IPS-18c (cell line): ENCODE measurements around the gene CDC123.
A peak's percentile ranks its signal among the peaks of the same experiment; 100 is the strongest.
"Not testable (repeated sequence)": the region's sequence is repeated elsewhere in the genome, so short reads cannot be mapped to it uniquely, and the experiment has no call there.

Experiments
- H3K4me3 ChIP-seq: 2 replicates; pipeline ENCODE4 v1.7.0; 2013; ENCODE audit warnings: low read depth, mild to moderate bottlenecking, low read length, moderate library complexity; ENCODE audit not compliant: insufficient read depth
- H3K9me3 ChIP-seq: one replicate; pipeline ENCODE4 v1.6.1; 2013; ENCODE audit warnings: mild to moderate bottlenecking, low read length, moderate library complexity; ENCODE audit not compliant: control insufficient read depth, insufficient read depth

Gene CDC123, protein sequence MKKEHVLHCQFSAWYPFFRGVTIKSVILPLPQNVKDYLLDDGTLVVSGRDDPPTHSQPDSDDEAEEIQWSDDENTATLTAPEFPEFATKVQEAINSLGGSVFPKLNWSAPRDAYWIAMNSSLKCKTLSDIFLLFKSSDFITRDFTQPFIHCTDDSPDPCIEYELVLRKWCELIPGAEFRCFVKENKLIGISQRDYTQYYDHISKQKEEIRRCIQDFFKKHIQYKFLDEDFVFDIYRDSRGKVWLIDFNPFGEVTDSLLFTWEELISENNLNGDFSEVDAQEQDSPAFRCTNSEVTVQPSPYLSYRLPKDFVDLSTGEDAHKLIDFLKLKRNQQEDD

DNA sequence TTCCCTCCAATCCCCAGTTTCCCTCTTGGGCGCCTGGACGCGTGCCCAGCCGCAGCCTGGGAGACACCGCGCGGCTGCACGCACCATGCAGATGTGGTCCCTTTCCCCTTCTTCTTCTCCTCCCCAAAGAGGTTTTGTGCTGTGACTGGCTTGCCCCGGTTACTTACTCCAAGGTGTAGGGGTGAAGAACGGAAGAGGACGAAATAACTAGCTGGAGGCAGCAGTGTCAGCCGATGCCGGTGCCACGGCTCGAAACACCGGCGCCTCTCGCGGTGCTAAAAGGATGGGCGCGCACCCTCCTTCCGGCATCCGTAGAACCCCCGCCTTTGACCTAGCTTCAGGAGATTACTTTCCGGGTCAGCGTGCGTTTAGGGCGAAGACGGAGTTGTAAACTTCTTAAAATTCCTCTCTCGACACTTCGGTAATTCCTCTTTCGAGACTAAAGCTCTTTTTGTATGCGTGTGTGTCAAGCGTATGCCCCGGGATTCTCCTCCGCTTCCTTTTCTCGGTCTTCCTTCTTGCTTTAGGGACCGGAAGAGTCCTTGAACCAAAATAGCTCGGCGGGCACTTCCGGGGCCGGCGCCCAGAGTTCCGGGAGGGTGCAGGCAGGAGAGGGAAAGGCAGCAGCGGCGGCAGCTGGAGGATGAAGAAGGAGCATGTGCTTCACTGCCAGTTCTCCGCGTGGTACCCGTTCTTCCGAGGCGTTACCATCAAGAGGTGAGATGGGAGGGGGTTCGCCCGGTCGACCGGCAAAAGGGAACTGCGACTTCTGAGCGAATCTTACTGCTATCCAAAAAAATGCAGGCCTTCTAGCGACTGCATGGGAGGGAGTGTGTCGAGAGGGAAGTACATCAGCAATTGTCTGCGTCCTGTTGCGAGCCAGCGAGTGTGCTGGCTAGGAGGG is at the start of gene CDC123, which contains the start of gene NUDT5:
TSS of gene CDC123 (plus strand) at position 586 of the 904 bp plus-strand sequence. CDS start at position 644, 58 bp downstream.
TSS of gene NUDT5 (minus strand) at position 289 of the 904 bp plus-strand sequence. CDS start 9,600 bp downstream, outside the sequence.
- no peaks in the 10 kb centered on the region for H3K9me3 ChIP-seq

DNA sequence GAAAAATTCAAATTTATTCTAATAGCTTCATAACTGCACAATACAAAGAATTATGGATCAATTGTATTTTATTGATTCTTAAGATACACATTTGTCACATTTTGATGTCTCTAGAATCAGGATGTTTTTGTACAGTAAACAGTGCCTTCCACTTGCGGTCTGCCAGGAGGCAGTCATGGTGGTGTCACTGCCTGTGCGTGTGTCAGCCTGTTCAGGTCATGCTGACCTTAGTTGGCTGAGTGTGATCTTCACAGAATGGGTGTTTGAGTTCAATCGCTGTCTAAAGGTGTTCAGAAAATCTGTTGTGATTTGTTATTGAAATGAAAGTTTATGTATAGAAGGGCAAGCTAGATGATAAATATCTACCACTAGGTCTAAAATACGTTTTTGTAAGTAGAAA is 45.8 kb upstream of the CDC123 start:
- H3K9me3 ChIP-seq, result peaks cover 2% of the 10 kb centered on the region
- H3K4me3 ChIP-seq, result no peak overlapping the region

More for the DNA sequence above, at the start of gene CDC123, which contains the start of gene NUDT5:
- peak within 1 kb of the TSS; percentile 99 for H3K4me3 ChIP-seq

DNA sequence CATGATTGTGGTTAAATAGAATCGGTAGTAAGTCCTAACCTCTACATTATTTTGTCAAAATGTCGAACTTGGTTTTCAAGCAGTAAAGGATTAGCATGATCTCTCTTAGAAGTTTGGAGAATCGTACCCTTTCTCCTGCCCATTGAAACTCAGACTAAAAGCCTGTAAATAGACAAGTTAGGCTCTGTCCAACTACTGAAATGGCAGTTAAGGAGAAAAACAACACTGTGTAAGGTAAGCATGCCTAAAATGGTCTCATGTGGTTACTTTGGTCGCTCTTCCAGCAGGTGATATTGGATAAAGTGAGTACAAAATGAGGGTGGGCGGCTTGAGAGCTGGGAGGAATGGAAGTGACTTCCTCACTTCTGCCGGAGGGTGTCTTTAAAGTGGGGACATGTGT is 41.5 kb upstream of the CDC123 start:
- H3K4me3 ChIP-seq, result no peak overlapping the region
- H3K9me3 ChIP-seq, result peaks cover 2% of the 10 kb centered on the region

DNA sequence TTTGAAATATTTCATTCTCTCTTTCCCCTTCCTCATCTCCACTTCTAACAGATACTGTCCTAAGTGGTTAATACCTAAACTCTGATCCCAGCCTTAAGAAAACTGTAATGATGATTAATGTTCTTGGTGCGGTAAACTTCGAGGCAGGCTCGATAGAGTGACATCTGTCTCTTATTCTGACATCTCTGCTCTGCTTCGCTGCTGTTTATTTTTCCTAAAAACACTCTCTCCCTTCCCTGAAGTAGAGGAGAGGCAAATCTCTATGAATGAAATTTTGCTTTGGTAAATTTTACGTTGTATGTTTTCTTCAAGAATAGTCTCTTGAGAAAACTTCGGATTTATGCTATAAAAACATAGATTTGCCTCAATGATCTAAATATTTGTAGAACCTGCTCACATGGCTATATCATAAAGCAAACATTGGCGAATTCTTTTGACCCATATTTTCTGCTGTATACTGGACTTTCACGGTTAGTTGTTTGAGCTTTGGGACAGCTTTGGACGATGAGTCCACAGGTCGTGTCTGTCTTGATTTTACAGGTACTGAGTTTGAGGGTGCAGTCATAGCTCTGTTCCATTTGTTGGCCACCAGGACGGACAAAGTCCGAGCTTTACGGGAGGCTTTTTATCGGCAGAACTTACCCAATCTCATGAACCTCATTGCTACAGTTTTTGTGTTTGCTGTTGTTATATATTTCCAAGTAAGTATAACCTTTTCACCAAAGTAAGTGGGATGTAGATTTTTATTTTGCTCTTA is 39.4 kb upstream of the CDC123 start:
- H3K9me3 ChIP-seq, result peaks cover 2% of the 10 kb centered on the region
- no peak overlapping the region for H3K4me3 ChIP-seq

DNA sequence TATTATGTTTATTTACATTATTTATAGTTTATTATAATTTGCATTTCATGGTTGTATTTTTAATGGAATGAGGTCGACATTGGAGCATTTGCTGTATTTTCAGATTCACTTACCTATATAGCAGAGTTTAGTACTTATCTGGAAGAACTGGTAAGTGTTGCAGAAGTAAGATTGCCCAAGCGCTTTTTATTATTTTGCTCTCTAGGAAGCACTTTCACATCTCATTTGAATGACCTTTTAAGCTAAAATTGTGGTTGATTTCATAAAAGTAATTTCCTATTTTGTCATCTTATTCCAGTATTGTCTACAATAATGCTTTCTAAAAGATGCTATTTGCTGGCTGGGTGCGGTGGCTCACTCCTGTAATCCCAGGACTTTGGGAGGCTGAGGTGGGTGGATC is 37.9 kb upstream of the CDC123 start:
- Histone ChIP-seq H3K4me3 (no peak overlapping the region), H3K9me3 (peaks cover 2% of the 10 kb centered on the region)

DNA sequence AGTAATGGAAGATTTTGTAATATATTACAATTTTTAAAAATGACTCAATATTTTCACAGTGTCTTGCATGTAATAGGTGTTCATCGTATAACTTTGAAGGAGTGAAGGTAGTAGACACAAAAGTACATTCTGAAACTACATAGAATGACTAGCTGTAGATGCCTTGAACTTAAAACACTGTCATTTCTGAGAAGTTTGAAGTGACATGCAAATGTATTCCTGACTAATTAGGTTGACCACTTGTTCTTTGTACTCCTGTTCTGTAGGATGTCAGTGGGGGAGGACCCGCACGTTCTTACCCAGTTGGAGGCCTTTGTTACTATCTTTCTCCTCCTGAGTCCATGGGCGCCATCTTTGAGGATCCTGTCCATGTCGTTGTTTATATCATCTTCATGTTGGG is 35.3 kb upstream of the CDC123 start:
- Histone ChIP-seq H3K4me3 (no peak overlapping the region), H3K9me3 (no peaks in the 10 kb centered on the region)

DNA sequence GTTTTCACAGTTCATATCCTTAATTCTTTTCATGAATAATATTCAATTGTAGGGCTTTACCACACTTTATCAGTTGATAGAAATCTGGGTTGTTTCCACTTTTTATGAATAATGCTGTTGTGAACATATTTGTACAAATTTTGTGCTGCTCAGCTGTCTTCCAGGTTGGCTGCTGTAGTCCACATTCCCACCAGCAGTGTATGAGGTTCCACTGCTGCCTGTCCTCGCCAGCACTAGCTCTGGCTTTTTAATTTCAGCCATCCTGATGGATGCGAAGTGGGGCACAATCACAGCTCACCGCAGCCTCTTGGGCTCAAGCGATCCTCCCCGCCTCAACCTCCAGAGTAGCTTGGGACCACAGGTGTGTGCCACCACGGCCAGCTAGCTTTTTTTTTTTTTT is 33.1 kb upstream of the CDC123 start:
- Histone ChIP-seq H3K4me3 (no peak overlapping the region), H3K9me3 (no peaks in the 10 kb centered on the region)

DNA sequence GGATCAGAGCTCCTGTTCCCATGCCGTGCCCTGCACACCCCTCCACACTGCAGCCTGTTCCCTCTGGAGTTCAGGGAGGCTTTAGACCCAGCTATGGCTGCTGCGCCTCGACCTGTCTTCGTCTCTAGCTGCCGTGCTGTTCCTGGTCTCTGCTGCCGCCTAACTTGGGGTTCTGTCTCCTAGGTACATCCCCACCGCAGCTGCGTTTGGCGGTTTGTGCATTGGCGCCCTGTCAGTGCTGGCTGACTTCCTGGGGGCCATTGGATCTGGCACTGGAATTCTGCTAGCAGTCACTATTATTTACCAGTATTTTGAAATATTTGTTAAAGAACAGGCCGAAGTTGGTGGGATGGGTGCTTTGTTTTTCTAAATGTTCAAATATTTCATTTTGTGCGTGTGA is 31.9 kb upstream of the CDC123 start:
- no peak overlapping the region for H3K4me3 ChIP-seq
- H3K9me3 ChIP-seq, result no peaks in the 10 kb centered on the region

DNA sequence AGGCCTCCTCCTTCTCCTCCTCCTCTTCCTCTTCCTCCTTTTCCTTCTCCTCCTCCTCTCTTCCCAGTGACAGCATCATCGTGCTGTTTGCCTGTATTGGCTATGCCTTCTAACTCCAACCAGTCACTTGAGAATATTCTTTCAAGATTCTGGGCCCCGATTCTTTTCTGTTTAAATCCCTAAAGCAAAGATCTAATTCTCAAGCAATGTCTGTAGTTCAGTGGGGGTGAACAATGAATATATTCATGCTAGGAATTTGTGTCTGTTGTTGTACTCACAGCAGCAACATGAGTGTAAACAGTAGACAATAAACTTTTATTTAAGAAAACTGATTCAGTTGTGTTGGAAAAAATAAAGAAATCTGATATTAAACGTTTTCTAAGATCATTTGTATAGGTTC is 31.0 kb upstream of the CDC123 start:
- H3K4me3 ChIP-seq, result no peak overlapping the region
- no peaks in the 10 kb centered on the region for H3K9me3 ChIP-seq

DNA sequence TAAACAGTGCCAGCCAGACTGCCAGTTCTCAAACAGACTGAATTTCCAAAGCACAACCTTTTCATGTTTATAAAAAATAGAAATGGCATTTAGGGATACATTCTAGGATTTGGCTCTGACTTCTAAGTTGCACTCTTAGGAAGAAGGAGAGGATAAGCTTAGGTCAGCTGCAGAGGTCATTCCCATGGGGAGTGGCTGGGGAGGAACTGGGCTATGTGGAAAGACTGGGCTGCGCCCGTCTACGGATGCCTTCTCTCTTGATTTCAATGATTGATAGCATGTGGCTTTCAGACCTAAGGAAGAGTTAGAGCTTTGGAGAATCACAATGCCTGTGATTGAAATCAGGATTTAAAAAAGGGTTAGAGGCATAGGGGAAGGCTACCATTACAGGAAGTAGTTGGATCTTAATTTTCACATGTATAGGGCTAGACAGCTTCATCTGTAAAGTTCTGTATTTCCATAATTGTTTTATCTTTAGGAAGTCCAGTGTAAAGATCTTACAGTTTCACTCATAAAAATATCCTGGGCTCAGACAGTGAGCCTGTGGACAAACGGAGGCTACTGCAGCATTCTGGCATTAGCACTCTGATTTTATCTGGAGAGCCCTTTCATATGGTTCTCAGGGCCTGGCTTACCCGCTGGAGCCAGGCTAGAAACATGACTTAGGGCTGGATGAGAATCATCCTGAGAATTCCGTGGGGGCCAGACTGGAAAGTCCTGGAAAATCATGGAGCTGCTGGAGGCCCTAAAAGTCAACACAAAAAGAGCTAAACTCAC is 29.8 kb upstream of the CDC123 start:
- H3K9me3 ChIP-seq, result no peaks in the 10 kb centered on the region
- H3K4me3 ChIP-seq, result no peak overlapping the region

DNA sequence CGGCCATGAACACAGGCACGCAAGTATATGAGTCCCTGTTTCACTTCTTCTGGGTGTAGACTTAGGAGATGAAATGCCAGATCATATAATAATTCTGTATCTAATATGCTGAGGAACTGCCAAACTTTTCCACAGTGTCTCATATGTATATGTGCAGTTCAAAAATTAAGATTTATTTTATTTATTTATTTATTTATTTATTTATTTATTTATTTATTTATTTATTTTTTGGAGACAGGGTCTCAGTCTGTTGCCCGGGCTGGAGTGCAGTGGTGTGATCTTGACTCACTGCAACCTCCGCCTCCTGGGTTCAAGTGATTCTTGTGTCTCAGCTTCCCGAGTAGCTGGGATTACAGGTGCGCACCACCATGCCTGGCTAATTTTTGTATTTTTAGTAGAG is 24.5 kb upstream of the CDC123 start:
- H3K4me3 ChIP-seq, H3K9me3 ChIP-seq: not testable (repeated sequence)

DNA sequence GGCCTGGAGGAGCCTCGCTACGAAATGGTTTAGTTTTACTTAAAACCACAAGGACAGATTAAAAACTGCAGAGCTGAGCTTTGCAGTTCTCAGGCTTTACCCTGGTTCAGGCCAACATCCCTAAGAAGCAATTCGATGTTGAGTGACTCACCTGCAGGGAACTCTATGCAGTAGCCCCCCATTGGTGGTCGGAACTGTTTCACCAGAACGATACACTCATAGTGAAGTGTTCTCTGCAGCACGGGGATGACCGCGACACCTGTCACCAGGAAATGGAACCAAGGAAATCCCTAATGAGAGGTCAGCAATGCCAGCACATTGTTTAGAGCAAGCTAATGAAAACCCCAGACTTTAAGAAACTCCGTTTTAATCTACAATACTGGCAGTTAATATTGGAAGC is 18.3 kb upstream of the CDC123 start:
- Histone ChIP-seq H3K4me3 (no peak overlapping the region), H3K9me3 (no peaks in the 10 kb centered on the region)

DNA sequence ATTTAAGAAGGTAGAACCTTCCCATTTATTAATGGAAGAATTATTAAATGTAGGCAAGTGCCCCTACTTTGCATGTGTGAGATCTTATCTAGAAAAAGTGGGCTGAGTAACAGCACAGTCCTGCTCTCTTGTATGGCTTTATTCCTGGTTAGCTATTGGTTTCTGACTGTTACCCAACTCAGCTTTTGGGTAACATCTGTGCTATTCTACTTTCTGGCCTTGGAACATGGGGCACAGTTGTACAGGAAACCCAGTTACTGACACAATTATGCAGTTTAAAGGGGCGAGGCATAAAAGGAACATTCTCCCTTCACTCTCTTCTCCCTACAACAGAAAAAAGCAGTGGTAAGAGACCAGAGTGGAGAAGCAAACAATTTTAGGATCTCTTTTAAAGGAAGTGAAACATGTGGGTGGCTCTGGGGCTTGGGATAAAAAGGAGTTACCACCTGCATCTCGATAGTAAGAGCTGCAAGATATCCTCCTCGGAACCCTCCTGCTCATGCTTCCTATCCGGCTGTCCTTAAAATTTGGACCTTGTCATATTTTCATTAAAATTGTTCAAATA is 16.3 kb upstream of the CDC123 start:
- no peaks in the 10 kb centered on the region for H3K9me3 ChIP-seq
- H3K4me3 ChIP-seq, result no peak overlapping the region

DNA sequence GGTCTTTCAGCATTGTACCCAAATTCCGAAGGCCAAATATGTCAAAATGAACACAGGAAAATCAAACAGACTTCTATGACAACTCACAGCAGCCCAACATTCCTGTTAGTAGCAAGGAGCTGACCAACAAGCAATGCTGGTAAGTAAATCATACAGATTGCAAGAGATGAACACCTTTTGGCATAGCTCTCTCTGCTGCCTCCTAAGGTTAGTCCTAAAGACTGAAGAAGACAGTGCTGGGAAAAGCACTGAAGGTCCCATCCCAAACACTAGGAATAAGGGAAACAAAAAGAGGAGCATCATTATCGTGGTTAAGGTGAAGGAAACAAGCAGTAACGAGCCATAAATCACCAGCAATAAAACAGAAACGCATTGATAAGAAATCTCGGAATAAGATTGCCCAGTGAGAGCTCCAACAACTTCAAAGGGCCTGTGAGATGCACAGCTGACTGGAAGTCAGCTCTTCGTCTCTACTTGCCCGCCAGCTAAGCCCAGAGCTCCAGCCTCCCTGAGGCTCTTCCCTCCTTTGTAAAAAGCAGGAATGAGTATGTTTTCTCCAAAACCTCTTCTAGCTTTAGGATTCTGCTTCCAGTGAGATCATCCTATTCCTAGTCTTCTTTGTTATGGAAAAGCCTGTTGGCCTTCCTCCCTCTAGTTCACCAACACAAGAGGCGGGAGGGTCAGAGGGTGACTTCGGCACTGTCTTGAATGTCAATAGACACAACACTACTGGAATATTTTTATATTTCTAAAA is 15.6 kb upstream of the CDC123 start:
- Histone ChIP-seq H3K4me3 (no peak overlapping the region), H3K9me3 (no peaks in the 10 kb centered on the region)

DNA sequence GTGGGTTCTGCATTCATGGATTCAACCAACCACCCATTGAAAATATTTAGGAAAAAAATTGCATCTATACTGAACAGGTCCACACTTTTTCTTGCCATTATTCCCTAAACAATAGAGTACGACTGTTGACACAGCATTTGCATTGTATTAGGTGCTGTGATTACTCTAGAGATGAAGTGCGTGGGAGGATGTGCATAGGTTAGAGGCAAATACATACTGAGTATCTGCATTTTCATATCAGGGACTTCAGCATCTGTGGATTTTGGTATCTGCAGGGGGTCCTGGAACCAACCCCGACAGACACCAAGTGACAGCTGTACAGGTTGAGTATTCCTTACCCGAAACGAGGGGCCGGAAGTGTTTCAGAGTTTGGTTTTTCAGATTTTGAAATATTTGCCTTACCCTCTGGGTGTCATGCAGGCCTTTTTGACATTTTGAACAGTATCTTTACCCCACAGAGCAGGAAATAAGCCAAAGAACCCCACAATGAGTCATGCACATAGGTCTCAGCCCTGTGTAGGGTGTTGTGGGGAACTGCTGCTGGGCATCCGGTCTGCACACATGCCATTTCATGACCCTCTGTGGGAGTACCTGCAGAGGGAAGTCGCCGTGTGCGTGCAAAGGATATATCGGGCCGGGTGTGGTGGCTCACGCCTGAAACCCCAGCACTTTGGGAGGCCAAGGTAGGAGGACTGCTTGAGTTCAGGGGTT is 14.8 kb upstream of the CDC123 start:
- H3K4me3 ChIP-seq, result no peak overlapping the region
- no peaks in the 10 kb centered on the region for H3K9me3 ChIP-seq
